ENCODE results near the gene ST13. TPM values are rescaled to one million over a fixed set of nuclear protein-coding genes. Genes with fewer than 3 reads are reported as not detected.
A peak's percentile ranks its signal among the peaks of the same experiment; 100 is the strongest.

Gene ST13
- total RNA-seq (100 to 1,000 TPM; 164 to 170 TPM), total RNA-seq (121 to 426 (median 235) reads per million in 172 experiments)
- 233 TPM for polyA plus RNA-seq (2013, experiment 1 of 2)
- polyA plus RNA-seq (2013, experiment 2 of 2): 247 TPM

- Histone ChIP-seq H3K27me3 (ENCODE audit: control insufficient read depth in 1 of 2, insufficient read depth in 2 of 2, low read length in 2 of 2) (no peaks in the 10 kb centered on the region), H3K4me1 (ENCODE audit: insufficient read depth, low read length) (peaks cover 22% of the 10 kb centered on the region), H3K36me3 (ENCODE audit: insufficient read depth, low read length) (no peaks in the 10 kb centered on the region), H3K4me3 (ENCODE audit: low read length) (peak within 1 kb of the TSS; percentile 96), H3K9me3 (ENCODE audit: control insufficient read depth in 1 of 2, insufficient read depth in 1 of 2, low read length in 2 of 2) (no peaks in the 10 kb centered on the region), H3K27ac (ENCODE audit: low read depth in 1 of 2, low read length in 2 of 2) (peak within 1 kb of the TSS; percentile 95 to 99)
- peak; percentile 94 to 99 (median 96) for DNase-seq
- H3K4me1 Mint-ChIP-seq (ENCODE audit: low read depth): peaks cover 80% of the 10 kb centered on the region
- POLR2A ChIA-PET: interaction anchor here (0.6 to 2.4 kb wide), 22 partner anchors 18 to 1537 kb away, joined by 3 to 25 read pairs (median 4); partner anchors contain the start of genes ACO2, EP300, PHF5A and PMM1
- peak; percentile 86 for ATAC-seq (ENCODE audit: poor library complexity)
- H3K27me3 Mint-ChIP-seq: no peaks in the 10 kb centered on the region
- H3K27ac Mint-ChIP-seq: peak within 1 kb of the TSS; percentile 100
- intact Hi-C loops (cut with DNase I, micrococcal nuclease): loop anchor here (1.0 to 10.0 kb wide), 13 partner anchors 37 to 768 kb away; partner anchors contain the start of genes ACO2 (in 2 of the 2), PHF5A (in 2 of the 2), RBX1 (in 2 of the 2) and SLC25A17 (in 2 of the 2)
- CTCF ChIA-PET: interaction anchor here (0.6 to 1.3 kb wide), 7 partner anchors 11 to 604 kb away, joined by 3 to 5 read pairs (median 3); partner anchors contain the start of gene SLC25A17
- H3K4me3 Mint-ChIP-seq: peak within 1 kb of the TSS; percentile 100
- H3K9me3 Mint-ChIP-seq: no peaks in the 10 kb centered on the region
- TF ChIP-seq, protein P1, sequence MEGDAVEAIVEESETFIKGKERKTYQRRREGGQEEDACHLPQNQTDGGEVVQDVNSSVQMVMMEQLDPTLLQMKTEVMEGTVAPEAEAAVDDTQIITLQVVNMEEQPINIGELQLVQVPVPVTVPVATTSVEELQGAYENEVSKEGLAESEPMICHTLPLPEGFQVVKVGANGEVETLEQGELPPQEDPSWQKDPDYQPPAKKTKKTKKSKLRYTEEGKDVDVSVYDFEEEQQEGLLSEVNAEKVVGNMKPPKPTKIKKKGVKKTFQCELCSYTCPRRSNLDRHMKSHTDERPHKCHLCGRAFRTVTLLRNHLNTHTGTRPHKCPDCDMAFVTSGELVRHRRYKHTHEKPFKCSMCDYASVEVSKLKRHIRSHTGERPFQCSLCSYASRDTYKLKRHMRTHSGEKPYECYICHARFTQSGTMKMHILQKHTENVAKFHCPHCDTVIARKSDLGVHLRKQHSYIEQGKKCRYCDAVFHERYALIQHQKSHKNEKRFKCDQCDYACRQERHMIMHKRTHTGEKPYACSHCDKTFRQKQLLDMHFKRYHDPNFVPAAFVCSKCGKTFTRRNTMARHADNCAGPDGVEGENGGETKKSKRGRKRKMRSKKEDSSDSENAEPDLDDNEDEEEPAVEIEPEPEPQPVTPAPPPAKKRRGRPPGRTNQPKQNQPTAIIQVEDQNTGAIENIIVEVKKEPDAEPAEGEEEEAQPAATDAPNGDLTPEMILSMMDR (IDR thresholded peaks at IDR 0.05): peak; percentile 38
- peaks cover 48% of the 10 kb centered on the region for H3K36me3 Mint-ChIP-seq (ENCODE audit: low read depth)
Observed at GRCh38 chr22:40856513-40857308, at the start of gene ST13, which contains the start of gene XPNPEP3. Gene ST13 (minus strand): TSS chr22:40856639. CDS start chr22:40856540, 99 bp downstream. Gene XPNPEP3 (plus strand): TSS chr22:40857148. CDS start chr22:40857182, 34 bp downstream.

GRCh38 chr22:40904101-40904500, 47.7 kb upstream of the ST13 start:
- ATAC-seq (ENCODE audit: poor library complexity) (no peak), DNase-seq (no peak)
- ChIA-PET CTCF (no interaction called here), POLR2A (no interaction called here)
- Histone ChIP-seq H3K4me3 (ENCODE audit: low read length) (no peak overlapping the region), H3K27ac (ENCODE audit: low read depth in 1 of 2, low read length in 2 of 2) (no peak overlapping the region), H3K36me3 (ENCODE audit: insufficient read depth, low read length) (peaks cover 9% of the 10 kb centered on the region), H3K4me1 (ENCODE audit: insufficient read depth, low read length) (no peaks in the 10 kb centered on the region), H3K9me3 (ENCODE audit: control insufficient read depth in 1 of 2, insufficient read depth in 1 of 2, low read length in 2 of 2) (no peaks in the 10 kb centered on the region), H3K27me3 (ENCODE audit: control insufficient read depth in 1 of 2, insufficient read depth in 2 of 2, low read length in 2 of 2) (no peaks in the 10 kb centered on the region)
- TF ChIP-seq, protein P1 (IDR thresholded peaks at IDR 0.05): no peak
- Mint-ChIP-seq H3K36me3 (ENCODE audit: low read depth) (peaks cover 43% of the 10 kb centered on the region), H3K27ac (no peak overlapping the region), H3K4me1 (ENCODE audit: low read depth) (peaks cover 2% of the 10 kb centered on the region), H3K4me3 (no peak overlapping the region), H3K27me3 (no peaks in the 10 kb centered on the region), H3K9me3 (no peaks in the 10 kb centered on the region)
- intact Hi-C loops (cut with DNase I, micrococcal nuclease): no loop called here

DNA sequence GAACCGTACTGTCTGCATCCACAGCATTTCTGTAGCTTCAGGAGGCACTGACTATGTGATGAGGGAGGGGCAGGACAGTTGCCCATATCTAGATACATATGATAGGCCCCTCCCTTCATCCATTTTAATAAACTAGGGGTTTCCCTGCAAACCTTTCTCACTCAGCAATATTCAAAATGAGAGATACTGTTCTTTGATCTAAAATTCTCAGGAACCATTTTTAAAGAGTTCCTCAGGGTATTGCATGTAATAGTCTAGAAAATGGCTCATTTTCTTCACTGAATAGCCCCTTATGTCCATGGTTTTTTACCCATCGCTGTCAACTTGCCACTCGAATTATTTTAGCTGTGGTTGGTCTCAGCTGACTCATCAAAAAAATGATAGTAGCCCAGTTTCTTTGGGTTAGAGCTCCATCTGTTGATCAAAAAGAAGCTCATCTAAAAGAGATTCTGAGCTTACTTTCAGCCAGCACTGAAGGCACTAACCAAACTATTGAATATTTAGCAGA, 42.5 kb upstream of the ST13 start:
- Mint-ChIP-seq H3K27ac (no peak overlapping the region), H3K27me3 (no peaks in the 10 kb centered on the region), H3K4me3 (no peak overlapping the region), H3K4me1 (ENCODE audit: low read depth) (peaks cover 6% of the 10 kb centered on the region), H3K36me3 (ENCODE audit: low read depth) (peaks cover 18% of the 10 kb centered on the region), H3K9me3 (no peaks in the 10 kb centered on the region)
- Histone ChIP-seq H3K4me3 (ENCODE audit: low read length) (no peak overlapping the region), H3K27me3 (ENCODE audit: control insufficient read depth in 1 of 2, insufficient read depth in 2 of 2, low read length in 2 of 2) (no peaks in the 10 kb centered on the region), H3K36me3 (ENCODE audit: insufficient read depth, low read length) (peaks cover 4% of the 10 kb centered on the region), H3K9me3 (ENCODE audit: control insufficient read depth in 1 of 2, insufficient read depth in 1 of 2, low read length in 2 of 2) (no peaks in the 10 kb centered on the region), H3K27ac (ENCODE audit: low read depth in 1 of 2, low read length in 2 of 2) (no peak overlapping the region), H3K4me1 (ENCODE audit: insufficient read depth, low read length) (peaks cover 3% of the 10 kb centered on the region)
- CTCF ChIA-PET: interaction anchor here (0.6 to 1.8 kb wide), 6 partner anchors 17 to 874 kb away, joined by 3 to 10 read pairs (median 3); partner anchors contain the start of genes SLC25A17 and XPNPEP3
- intact Hi-C loops (cut with DNase I, micrococcal nuclease): loop anchor here (1.0 to 5.0 kb wide), 4 partner anchors 42 to 462 kb away; partner anchors contain the start of genes ST13 (in 1 of the 2) and XPNPEP3 (in 1 of the 2)
- POLR2A ChIA-PET: interaction anchor here (0.6 to 1.4 kb wide), 10 partner anchors 24 to 411 kb away, joined by 3 to 7 read pairs (median 4); partner anchors contain the start of genes RBX1 and ST13
- TF ChIP-seq, protein P1 (IDR thresholded peaks at IDR 0.05): peak; percentile 54
- DNase-seq (peak in 4 of 14 experiments; percentile 4 to 73 (median 68)), ATAC-seq (ENCODE audit: poor library complexity) (peak; percentile 60)

All from CD4-positive, alpha-beta T cell (primary cell).